Measurements from ENCODE around the gene TANC1.

DNA sequence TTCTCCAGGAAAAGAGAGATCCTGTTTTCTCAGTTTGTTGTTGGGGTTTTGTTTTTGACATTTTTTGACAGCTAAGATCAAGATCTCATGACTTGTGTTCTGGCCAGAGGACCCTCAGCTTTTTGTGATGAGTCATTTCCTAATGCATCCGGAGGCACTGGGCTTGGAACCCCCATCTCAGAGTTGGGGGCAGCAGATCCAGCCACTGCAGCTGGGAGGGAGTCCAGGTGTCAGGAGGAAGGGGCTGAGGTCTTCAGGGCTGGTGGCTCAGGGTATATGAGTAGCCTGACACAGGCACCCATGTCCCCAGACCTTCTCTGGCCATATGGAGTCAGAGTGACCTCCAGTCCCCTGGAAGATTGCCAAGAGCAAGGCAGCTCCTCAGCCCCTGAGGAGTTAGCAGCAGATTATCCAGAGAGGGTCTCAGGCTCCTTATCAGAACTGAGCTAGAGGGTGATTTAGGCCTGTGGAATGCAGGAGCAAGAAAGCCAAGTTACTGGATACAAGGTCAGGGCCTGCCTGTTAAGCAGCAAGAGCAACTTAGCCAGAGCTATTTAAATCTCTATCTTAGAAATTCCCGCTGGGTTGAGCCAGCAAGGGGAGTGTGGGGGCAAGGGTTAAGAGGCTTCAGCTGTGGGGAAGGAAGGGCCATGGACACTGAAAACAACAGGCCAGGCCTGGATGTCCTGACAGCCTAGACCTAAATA, 62.4 kb downstream of the TANC1 start:
- TF ChIP-seq ESRRA (IDR thresholded peaks at IDR 0.05; ENCODE audit: borderline replicate concordance, low read length) (no peak), POLR2A (IDR thresholded peaks at IDR 0.05; ENCODE audit: low read length) (no peak), NR3C1 (IDR thresholded peaks at IDR 0.05) (no peak), SMC3 (IDR thresholded peaks at IDR 0.05) (no peak), ZNF302 (CRISPR knock-in tag; IDR thresholded peaks at IDR 0.05) (no peak), KDM5A (IDR thresholded peaks at IDR 0.05) (no peak), HDAC2 (IDR thresholded peaks at IDR 0.05) (no peak), RNF2 (IDR thresholded peaks at IDR 0.05; ENCODE audit: borderline replicate concordance, low read depth) (no peak), NPAS2 (CRISPR knock-in tag; IDR thresholded peaks at IDR 0.05; ENCODE audit: borderline replicate concordance) (no peak), HOXA7 (CRISPR knock-in tag; IDR thresholded peaks at IDR 0.05) (no peak)
- TF ChIP-seq, protein P1, sequence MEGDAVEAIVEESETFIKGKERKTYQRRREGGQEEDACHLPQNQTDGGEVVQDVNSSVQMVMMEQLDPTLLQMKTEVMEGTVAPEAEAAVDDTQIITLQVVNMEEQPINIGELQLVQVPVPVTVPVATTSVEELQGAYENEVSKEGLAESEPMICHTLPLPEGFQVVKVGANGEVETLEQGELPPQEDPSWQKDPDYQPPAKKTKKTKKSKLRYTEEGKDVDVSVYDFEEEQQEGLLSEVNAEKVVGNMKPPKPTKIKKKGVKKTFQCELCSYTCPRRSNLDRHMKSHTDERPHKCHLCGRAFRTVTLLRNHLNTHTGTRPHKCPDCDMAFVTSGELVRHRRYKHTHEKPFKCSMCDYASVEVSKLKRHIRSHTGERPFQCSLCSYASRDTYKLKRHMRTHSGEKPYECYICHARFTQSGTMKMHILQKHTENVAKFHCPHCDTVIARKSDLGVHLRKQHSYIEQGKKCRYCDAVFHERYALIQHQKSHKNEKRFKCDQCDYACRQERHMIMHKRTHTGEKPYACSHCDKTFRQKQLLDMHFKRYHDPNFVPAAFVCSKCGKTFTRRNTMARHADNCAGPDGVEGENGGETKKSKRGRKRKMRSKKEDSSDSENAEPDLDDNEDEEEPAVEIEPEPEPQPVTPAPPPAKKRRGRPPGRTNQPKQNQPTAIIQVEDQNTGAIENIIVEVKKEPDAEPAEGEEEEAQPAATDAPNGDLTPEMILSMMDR (IDR thresholded peaks at IDR 0.05) = no peak
- TF ChIP-seq, protein P2, sequence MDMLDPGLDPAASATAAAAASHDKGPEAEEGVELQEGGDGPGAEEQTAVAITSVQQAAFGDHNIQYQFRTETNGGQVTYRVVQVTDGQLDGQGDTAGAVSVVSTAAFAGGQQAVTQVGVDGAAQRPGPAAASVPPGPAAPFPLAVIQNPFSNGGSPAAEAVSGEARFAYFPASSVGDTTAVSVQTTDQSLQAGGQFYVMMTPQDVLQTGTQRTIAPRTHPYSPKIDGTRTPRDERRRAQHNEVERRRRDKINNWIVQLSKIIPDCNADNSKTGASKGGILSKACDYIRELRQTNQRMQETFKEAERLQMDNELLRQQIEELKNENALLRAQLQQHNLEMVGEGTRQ (IDR thresholded peaks at IDR 0.05) = no peak
- TF ChIP-seq, protein P3, sequence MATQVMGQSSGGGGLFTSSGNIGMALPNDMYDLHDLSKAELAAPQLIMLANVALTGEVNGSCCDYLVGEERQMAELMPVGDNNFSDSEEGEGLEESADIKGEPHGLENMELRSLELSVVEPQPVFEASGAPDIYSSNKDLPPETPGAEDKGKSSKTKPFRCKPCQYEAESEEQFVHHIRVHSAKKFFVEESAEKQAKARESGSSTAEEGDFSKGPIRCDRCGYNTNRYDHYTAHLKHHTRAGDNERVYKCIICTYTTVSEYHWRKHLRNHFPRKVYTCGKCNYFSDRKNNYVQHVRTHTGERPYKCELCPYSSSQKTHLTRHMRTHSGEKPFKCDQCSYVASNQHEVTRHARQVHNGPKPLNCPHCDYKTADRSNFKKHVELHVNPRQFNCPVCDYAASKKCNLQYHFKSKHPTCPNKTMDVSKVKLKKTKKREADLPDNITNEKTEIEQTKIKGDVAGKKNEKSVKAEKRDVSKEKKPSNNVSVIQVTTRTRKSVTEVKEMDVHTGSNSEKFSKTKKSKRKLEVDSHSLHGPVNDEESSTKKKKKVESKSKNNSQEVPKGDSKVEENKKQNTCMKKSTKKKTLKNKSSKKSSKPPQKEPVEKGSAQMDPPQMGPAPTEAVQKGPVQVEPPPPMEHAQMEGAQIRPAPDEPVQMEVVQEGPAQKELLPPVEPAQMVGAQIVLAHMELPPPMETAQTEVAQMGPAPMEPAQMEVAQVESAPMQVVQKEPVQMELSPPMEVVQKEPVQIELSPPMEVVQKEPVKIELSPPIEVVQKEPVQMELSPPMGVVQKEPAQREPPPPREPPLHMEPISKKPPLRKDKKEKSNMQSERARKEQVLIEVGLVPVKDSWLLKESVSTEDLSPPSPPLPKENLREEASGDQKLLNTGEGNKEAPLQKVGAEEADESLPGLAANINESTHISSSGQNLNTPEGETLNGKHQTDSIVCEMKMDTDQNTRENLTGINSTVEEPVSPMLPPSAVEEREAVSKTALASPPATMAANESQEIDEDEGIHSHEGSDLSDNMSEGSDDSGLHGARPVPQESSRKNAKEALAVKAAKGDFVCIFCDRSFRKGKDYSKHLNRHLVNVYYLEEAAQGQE (IDR thresholded peaks at IDR 0.05) = no peak
- TF ChIP-seq, protein P4, sequence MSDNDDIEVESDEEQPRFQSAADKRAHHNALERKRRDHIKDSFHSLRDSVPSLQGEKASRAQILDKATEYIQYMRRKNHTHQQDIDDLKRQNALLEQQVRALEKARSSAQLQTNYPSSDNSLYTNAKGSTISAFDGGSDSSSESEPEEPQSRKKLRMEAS (IDR thresholded peaks at IDR 0.05) = no peak

Measured in A549 (cell line).